Measurements from ENCODE around the gene SCAF11. TPM values are rescaled to one million over a fixed set of nuclear protein-coding genes. Genes with fewer than 3 reads are reported as not detected.

The SCAF11 gene
- polyA plus RNA-seq, 1 donor from 2014 or later: 20.4 TPM

DNA sequence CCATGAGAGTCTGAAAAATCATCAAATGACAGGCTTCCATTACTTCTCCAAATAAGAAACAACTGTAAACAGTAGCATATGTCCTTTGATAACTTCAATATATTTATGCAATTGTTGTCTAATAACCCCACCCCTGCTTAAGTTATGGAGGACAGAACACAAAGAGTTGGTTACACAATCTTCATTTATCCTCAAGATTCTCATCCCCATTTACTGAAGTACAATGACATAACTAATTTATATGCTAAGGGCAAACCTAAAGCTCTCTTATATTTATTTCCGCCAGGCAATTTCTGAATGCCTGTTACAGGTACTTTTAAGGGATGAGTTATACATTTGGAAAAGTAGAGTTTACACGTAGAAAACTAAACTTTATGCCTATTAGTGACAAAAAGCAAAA, 12.3 kb downstream of the SCAF11 start:
- H3K9me3 ChIP-seq (ENCODE audit: low read length): no peaks in the 10 kb centered on the region
- H3K9me2 ChIP-seq (ENCODE audit: insufficient read depth, low read length): no peaks in the 10 kb centered on the region
- no peak overlapping the region for H3K4me2 ChIP-seq (ENCODE audit: low read length)
- no peaks in the 10 kb centered on the region for H3K27me3 ChIP-seq (ENCODE audit: insufficient read depth, low read depth, low read length)
- H3K4me3 ChIP-seq (ENCODE audit: low read length): no peak overlapping the region
- no peak overlapping the region for H2AFZ ChIP-seq (ENCODE audit: low read depth, low read length)
- no peaks in the 10 kb centered on the region for H3K36me3 ChIP-seq (ENCODE audit: insufficient read depth, low read length)
- H3F3A ChIP-seq (ENCODE audit: insufficient read depth, low read length, poor library complexity, severe bottlenecking): no peaks in the 10 kb centered on the region
- H3K27ac ChIP-seq (ENCODE audit: low read length): no peak overlapping the region
- no peaks in the 10 kb centered on the region for H4K20me1 ChIP-seq (ENCODE audit: insufficient read depth)
- H3K79me2 ChIP-seq (replicated peaks; ENCODE audit: insufficient read depth, low read length): peaks cover 80% of the 10 kb centered on the region
- TF ChIP-seq, protein P1, sequence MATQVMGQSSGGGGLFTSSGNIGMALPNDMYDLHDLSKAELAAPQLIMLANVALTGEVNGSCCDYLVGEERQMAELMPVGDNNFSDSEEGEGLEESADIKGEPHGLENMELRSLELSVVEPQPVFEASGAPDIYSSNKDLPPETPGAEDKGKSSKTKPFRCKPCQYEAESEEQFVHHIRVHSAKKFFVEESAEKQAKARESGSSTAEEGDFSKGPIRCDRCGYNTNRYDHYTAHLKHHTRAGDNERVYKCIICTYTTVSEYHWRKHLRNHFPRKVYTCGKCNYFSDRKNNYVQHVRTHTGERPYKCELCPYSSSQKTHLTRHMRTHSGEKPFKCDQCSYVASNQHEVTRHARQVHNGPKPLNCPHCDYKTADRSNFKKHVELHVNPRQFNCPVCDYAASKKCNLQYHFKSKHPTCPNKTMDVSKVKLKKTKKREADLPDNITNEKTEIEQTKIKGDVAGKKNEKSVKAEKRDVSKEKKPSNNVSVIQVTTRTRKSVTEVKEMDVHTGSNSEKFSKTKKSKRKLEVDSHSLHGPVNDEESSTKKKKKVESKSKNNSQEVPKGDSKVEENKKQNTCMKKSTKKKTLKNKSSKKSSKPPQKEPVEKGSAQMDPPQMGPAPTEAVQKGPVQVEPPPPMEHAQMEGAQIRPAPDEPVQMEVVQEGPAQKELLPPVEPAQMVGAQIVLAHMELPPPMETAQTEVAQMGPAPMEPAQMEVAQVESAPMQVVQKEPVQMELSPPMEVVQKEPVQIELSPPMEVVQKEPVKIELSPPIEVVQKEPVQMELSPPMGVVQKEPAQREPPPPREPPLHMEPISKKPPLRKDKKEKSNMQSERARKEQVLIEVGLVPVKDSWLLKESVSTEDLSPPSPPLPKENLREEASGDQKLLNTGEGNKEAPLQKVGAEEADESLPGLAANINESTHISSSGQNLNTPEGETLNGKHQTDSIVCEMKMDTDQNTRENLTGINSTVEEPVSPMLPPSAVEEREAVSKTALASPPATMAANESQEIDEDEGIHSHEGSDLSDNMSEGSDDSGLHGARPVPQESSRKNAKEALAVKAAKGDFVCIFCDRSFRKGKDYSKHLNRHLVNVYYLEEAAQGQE (IDR thresholded peaks at IDR 0.05; ENCODE audit: borderline replicate concordance): no peak
- no peak for TF ChIP-seq POLR2AphosphoS5 (IDR thresholded peaks at IDR 0.05)
- no peak for TF ChIP-seq RAD21 (conservative IDR thresholded peaks at IDR 0.05)
- no peak for TF ChIP-seq TAF1 (IDR thresholded peaks at IDR 0.05; ENCODE audit: low read depth)
- no peak for TF ChIP-seq EZH2 (IDR thresholded peaks at IDR 0.05; ENCODE audit: borderline replicate concordance, insufficient read depth, low read length, poor library complexity, severe bottlenecking)
- no peak for TF ChIP-seq EP300 (conservative IDR thresholded peaks at IDR 0.05; ENCODE audit: poor library complexity, severe bottlenecking)
- TF ChIP-seq SMC3 (conservative IDR thresholded peaks at IDR 0.05; ENCODE audit: poor library complexity): no peak
- H3K9ac ChIP-seq (ENCODE audit: low read length): no peak overlapping the region

DNA sequence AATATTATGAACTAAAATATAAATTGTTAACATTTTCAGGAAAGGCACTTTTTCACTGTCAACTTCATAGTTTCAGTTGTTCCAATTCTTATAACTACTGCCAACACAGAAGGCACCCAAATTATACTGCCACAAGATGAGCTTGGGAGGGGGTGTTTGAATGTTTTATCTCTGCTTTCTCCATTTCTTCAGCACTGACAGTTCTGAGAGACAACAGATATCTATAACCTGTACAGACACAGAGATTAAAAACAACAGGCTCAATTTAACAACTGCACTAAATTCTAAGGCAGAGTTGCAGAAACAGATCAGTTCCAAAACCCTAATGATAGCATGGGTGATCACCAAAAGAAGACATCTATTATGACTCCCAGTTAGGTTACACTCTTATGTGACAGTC, 12.8 kb downstream of the SCAF11 start:
- Histone ChIP-seq H4K20me1 (ENCODE audit: insufficient read depth) (no peaks in the 10 kb centered on the region), H3K79me2 (replicated peaks; ENCODE audit: insufficient read depth, low read length) (peaks cover 77% of the 10 kb centered on the region)

More for the DNA sequence above, 12.8 kb downstream of the SCAF11 start:
- Histone ChIP-seq H3K9ac (ENCODE audit: low read length) (no peak overlapping the region), H3K36me3 (ENCODE audit: insufficient read depth, low read length) (no peaks in the 10 kb centered on the region), H2AFZ (ENCODE audit: low read depth, low read length) (no peak overlapping the region), H3K4me2 (ENCODE audit: low read length) (no peak overlapping the region), H3K9me3 (ENCODE audit: low read length) (no peaks in the 10 kb centered on the region), H3K9me2 (ENCODE audit: insufficient read depth, low read length) (no peaks in the 10 kb centered on the region), H3K4me3 (ENCODE audit: low read length) (no peak overlapping the region), H3F3A (ENCODE audit: insufficient read depth, low read length, poor library complexity, severe bottlenecking) (no peaks in the 10 kb centered on the region), H3K27ac (ENCODE audit: low read length) (no peak overlapping the region), H3K27me3 (ENCODE audit: insufficient read depth, low read depth, low read length) (no peaks in the 10 kb centered on the region)
- TF ChIP-seq, protein P1 (IDR thresholded peaks at IDR 0.05; ENCODE audit: borderline replicate concordance): no peak
- no peak for TF ChIP-seq EZH2 (IDR thresholded peaks at IDR 0.05; ENCODE audit: borderline replicate concordance, insufficient read depth, low read length, poor library complexity, severe bottlenecking)
- TF ChIP-seq POLR2AphosphoS5 (IDR thresholded peaks at IDR 0.05): no peak
- TF ChIP-seq SMC3 (conservative IDR thresholded peaks at IDR 0.05; ENCODE audit: poor library complexity): no peak
- no peak for TF ChIP-seq TAF1 (IDR thresholded peaks at IDR 0.05; ENCODE audit: low read depth)
- TF ChIP-seq, protein P2, sequence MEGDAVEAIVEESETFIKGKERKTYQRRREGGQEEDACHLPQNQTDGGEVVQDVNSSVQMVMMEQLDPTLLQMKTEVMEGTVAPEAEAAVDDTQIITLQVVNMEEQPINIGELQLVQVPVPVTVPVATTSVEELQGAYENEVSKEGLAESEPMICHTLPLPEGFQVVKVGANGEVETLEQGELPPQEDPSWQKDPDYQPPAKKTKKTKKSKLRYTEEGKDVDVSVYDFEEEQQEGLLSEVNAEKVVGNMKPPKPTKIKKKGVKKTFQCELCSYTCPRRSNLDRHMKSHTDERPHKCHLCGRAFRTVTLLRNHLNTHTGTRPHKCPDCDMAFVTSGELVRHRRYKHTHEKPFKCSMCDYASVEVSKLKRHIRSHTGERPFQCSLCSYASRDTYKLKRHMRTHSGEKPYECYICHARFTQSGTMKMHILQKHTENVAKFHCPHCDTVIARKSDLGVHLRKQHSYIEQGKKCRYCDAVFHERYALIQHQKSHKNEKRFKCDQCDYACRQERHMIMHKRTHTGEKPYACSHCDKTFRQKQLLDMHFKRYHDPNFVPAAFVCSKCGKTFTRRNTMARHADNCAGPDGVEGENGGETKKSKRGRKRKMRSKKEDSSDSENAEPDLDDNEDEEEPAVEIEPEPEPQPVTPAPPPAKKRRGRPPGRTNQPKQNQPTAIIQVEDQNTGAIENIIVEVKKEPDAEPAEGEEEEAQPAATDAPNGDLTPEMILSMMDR (IDR thresholded peaks at IDR 0.05; ENCODE audit: poor library complexity, severe bottlenecking): no peak
- no peak for TF ChIP-seq MXI1 (conservative IDR thresholded peaks at IDR 0.05; ENCODE audit: poor library complexity, severe bottlenecking)
- TF ChIP-seq EP300 (conservative IDR thresholded peaks at IDR 0.05; ENCODE audit: poor library complexity, severe bottlenecking): no peak
- no peak for TF ChIP-seq RAD21 (conservative IDR thresholded peaks at IDR 0.05)

Measured in neural cell (in vitro differentiated cells).